ENCODE data around the gene UROC1.
A peak's percentile ranks its signal among the peaks of the same experiment; 100 is the strongest.

The UROC1 gene

DNA sequence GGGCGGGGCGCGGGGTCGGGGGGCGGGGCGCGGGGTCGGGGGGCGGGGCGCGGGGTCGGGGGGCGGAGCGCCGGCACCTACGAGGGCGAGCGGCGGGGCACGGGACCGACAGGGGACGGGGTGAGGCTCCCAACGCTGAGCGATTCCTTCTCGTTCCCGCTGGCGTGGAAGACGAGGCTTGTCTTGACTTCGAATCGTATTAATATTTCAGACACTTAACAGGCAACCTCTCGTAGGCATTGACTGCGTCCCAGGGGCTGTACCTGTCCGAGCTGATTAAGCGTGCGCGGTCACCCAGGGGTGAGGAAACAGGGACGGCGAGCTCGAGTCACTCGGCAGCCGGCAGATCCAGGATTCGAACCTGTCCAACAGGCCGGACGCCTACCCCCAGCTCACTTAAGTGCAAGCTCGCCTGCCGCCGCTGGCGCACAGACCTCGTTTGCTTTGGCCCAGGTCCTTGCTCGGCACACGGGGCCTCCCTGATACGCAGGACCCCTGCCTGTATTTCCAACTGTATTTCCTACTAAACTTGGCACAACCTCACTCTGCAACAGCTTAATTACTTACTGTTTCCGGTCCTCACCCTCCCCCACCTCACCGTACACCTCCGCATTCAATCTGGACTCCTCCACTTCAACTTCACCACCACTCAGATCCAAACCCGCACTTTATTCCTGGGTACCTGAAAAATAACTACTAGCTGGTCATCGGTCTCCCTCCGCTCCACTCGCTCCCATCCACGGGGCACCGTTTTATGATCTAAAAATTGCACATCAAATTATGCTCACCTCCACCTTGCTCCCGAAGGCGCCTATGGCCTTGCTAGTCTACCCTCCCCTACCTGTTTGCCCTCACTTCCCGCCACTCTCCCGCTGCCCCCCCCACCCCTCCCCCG is 41.2 kb downstream of the UROC1 start:
- DNase-seq = peak; percentile 86

DNA sequence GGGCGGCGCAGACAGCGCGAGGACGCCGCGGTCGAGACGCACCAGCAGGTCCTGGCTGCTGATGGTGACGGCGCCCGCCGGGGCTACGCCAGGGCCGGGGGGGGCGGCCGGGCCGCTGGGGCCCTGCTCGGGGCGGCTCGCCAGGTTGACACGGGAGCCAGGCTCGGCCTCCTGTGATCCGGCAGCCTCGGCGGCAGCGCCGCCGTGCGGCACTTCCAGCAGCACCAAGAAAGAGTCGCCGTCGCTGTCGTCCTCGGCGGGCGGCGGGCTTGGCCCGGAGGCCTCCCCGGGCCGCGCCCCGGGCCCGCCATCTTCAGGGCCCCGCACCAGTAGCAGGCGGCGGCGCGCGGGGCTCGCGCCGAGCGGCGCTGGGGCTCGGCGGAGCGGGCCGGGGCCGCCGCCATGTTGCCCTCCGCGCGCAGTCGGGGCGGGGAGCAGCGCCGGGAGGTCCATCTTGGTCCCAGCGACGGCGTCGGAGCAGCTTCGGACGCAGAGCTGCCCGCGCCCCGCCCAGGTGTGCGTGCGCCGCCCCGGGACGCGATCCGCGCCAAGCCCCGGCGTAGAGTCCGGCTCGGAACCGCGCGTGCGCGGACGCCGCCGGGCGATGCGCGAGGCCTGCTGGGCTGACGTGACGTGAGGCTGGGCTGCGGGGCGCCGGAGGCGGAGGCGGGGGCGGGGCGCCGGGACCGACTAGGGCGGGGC is 42.0 kb downstream of the UROC1 start, which contains the start of gene ZXDC:
ZXDC (minus strand) TSS at position 479 of the 702 bp plus-strand sequence; CDS start at position 453, 26 bp downstream.
- peak; percentile 83 for DNase-seq

DNA sequence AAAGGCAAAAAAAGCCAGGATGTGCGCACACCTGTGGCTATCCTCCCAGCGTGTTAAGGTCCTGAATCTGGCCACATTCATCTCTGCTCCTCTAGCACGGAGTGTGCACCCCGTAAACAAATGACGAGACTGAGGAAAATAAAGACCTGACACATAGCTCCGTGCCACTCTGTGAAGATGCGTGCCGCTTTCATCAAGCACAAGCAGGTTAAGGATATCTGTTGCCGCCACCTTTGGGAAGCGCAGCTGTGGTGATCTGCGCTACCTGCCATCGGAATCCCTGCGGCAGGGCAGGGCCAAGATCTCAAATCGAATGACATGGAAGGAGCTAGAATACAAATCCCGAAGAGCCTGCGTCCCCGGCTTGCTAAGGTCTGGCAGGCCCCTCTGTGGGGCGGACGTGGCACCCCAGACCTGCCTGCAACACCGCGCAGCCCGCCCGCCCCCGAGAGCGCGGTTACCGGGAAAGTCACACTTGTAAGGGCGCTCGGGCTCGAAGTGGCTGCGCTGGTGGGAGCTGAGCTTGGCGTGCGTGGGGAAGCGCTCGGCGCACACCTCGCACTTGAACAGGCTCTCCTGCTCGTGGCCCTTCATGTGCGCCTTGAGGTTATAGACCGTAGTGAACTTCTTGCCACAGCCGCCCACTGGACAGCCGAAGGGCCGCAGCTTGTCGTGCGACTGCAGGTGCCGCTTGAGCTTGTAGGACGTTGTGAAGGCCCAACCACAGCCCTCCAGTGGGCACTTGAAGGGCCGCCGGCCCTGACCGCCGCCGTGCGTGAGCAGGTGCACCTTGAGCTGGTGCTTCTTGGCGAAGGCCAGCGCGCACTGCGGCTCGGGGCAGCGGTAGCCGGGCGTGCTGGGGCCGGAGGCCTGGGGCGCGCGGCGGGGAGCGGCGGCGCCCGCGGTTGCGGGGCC is 42.8 kb downstream of the UROC1 start:
- peak; percentile 74 for DNase-seq

GRCh38 chr3:126473292-126474168 is 44.0 kb downstream of the UROC1 start:
- no peak for DNase-seq

GRCh38 chr3:126472277-126473006 is 45.1 kb downstream of the UROC1 start:
- DNase-seq = no peak

- DNase-seq = no peak
Measured at GRCh38 chr3:126469479-126469878, 48.1 kb downstream of the UROC1 start.

DNA sequence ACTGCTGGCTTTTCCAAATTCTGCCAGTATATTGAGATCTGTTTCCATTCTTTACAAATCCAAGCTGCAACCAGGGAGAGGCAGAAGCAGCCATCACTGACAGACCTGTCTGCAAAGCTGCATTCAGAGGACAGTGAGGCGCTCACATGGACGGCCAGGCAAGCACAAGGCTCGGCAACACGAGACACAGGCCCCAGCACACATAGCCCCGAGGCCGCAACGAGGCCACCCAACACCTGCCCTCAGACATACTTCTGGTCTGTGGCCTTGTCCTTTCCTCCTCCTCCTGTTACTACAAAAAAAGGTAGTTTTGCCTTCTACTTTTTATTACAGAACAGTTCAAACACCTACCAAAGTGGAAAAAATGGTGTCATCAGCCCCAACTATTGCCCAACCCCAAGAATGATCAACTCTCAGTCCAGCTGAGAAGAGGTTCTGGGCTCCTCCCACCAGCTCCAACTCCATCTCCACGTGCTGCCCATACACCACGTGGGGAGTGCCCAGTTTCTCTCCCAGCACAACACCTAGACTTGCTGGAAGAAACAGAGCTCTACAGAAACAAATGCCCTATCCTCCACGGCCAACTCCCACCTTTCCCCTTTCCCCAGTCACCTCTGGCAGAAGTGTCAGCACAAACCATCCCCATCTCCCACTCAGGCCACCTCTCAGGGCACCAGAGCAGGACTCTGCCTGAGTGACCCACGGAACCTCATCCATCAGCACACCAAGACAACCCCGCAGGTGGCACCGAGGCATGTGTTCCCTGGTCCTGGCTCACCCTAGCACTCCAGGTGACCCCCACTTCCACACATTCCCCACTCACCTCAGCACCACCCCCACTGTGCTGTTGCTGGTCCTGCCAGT is 49.3 kb downstream of the UROC1 start:
- no peak for DNase-seq

GRCh38 chr3:126467611-126467955 is 50.0 kb downstream of the UROC1 start:
- no peak for DNase-seq

DNA sequence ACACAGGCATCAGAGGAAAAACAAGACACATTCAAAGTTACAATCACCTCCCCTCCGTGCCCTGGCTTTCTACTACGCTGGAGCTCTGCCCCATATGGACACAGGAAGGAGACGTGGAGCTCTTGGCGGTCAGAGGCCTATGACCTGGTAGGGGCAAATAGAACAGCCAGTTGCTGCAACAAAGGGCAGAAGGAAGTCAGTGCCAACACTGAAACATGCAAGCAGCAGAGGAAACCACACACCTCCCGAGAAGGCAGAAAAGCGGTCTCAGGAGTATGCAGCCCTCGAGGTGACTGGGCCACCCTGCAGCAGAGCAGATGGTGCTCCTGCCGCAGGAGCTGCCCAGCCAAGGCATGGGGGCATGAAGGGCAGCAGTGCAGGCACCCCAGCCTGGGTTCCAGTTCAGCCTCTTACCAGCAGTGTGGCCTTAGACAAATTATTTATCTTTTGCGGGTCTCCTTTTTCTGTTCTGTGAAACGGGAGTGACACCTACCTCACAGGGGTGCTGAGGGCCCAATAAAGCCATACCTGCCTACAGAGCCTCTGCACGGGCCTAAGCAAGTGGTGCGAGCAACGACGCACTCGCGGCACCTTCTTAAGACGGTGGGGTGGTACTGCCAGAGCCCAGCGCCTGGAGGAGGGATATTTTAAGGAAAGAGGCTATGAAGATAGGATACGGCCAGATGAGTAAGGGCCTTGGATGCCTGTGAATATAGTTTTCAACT is 50.5 kb downstream of the UROC1 start:
- DNase-seq = no peak

- no peak for DNase-seq
Measured at GRCh38 chr3:126465928-126466544, 51.5 kb downstream of the UROC1 start.

DNA sequence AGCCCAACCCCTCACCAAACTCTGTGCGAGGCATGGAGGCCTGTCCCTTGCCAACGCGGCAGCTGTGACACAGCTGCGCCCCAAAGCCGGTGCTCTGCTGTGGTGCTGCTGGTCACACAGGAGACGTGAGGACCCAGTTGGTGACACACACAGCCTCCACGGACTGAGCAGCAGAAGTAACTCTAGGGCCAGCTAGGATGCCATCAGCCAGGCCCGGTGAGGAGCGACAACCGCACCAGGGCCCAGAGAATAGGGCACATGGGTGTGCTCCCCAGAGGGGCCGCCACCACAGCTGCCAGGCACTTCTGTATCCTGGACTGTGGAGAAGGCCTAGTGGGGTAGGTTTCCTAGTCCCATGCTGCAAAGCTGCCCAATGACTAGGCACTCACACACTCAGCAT is 52.6 kb downstream of the UROC1 start:
- no peak for DNase-seq

GRCh38 chr3:126464494-126464893 is 53.1 kb downstream of the UROC1 start:
- no peak for DNase-seq

DNA sequence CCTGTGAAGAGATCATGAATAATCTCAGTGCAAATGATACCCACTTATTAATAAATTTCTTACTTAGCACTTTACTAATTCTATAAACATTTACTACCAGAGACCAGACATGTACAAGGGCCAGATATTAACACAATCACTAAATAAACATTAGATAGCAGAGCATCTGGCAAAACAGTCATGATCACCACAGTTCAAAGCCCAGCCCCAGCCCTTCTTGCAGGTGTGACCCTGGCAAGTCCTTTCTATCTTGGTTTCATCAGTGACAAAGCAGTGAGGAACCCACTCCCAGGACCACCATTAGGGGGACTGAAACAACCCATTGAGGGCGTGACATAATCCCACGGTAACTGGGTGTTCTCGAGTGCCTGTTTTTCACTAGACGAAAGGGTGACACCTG is 53.5 kb downstream of the UROC1 start:
- no peak for DNase-seq

DNA sequence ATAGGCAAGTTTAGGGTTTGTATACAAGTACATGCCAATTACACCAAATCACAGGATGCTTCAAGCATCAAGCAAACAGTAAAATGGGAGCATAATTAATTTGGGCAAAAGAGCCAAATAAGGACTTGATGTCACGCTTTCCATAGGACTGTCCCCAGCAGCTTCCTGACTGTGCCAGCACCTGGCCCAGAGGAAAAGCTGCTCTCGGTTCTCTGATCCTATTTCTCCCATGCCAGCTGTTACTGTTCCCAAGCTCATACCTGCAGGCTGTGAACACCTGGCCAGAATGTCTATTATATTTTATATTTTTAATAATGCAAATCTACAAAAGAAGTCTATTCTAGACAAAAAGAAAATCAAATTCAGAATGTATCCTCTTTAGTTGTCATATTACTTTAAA is 54.1 kb downstream of the UROC1 start:
- no peak for DNase-seq

GRCh38 chr3:126461450-126462070 is 56.0 kb downstream of the UROC1 start:
- no peak for DNase-seq

DNA sequence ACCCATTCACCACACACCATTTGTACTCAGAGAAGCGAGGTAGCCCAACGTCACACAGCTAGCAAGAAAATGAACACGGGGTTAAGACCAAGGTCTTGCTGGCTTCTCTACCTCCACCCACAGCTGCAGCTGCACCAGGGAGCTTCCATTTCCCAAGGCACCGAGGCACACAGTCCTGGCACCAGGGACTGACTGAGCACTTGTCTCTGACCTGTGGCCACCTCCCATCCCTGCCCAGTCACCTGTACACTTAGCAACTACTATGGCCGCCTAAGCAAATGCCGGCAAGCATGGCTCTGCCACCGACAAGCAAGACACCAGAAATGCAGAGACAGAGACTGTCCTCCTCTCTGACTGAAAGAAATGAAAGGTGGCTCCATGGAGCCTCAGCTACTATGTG is 57.2 kb downstream of the UROC1 start:
- DNase-seq = no peak

DNA sequence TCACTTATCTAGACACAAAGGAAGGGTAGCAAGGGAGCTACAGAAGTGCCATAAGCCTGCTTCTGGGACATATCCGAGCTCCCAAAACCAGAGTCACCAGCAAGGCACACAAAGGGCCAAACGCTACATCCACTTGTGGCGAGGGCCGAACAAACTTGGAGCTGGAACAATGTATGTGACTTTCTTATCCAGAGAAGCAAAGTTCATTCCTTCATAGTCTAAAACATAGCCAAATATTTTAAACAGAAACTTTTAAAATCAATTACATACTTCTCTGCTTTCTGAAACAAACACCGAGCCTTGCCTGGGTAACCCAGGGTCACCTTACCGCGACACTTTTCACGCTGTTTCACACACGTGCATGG is 57.8 kb downstream of the UROC1 start:
- no peak for DNase-seq

DNA sequence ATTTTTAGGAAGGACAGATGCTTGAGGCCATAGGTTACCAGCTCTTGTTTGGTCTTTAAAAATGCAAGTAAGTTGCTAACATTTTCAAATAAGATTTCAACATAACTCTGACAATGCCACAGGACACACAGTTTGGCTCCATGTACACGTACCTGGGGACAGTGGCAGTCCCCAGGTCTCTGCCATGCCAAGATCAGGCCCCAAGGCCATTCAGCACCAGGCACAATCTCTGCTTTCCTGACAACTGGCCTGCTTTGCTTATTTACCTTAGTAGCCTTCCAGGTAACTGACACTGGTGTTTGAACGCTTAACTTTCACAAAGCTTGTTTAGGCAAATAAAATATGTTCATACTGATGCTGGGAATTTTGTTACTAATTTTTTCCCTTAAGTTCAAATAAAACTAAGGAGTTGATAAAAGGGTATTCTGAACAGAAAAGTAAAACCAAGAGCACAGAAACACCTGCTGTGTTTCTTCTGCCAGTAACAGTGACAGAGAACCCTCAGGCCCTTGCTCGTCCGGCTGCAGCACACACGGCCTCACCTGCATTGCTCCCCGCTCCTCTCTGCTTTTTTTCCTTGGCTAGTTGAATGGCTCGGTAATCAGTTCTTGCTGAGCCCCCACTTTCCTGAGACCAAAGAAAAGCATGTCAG is 58.3 kb downstream of the UROC1 start:
- no peak for DNase-seq

Data from retina (tissue), 1 donor.